Measurements from ENCODE around the gene IGF2BP2. TPM values are rescaled to one million over a fixed set of nuclear protein-coding genes. Genes with fewer than 3 reads are reported as not detected.
"Not testable (repeated sequence)": the region's sequence is repeated elsewhere in the genome, so short reads cannot be mapped to it uniquely, and the experiment has no call there.

IGF2BP2 gene
- total and polyA plus RNA-seq, 4 donors, result 0.18 to 17.5 (median 6.1) TPM

DNA sequence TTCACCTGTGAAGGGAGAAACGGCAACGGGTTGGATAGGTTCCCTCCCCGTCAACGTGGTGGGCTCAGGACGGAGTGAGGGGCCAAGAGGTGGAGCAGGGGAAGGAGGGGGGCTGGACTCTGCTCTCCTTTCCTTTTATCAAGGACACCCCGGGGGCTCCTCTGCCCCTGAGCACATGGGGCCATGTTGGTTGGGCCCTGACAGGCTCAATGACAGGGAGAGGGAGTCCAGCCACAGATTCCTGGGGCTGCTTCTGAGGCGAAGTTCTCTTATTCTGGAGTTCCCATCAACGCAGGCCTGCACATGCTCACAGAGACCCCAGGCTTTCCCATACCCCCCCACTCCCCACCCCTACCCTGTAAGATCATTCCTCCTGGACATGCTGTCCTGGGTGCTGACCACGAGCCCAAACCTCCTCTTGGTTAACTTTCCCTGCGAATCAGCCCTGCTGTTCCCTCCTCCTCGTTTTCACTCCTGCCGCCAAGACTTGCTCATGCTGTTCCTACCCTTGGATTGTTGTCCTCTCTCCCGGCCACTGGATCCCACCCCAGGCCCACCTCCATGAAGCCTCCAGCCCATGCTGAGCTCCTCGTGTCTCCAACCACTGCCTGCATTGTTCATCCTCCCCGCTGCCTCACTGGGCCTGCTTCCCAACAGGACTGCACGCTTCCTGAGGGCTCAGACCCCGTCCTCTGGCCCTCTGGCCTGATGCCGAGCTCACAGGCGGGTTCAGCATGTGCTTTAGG, 177.5 kb downstream of the IGF2BP2 start:
- ATAC-seq (ENCODE audit: low FRiP score) (no peak), DNase-seq (no peak)
- Histone ChIP-seq H3K4me3 (ENCODE audit: low read length in 2 of 2) (no peak overlapping the region), H3K9me3 (ENCODE audit: control insufficient read depth, low read length) (no peaks in the 10 kb centered on the region), H3K4me1 (ENCODE audit: control insufficient read depth in 1 of 2, insufficient read depth in 2 of 2, low read length in 2 of 2) (no peaks in the 10 kb centered on the region), H3K36me3 (ENCODE audit: control insufficient read depth in 1 of 2, insufficient read depth in 2 of 2, low read length in 1 of 2) (no peaks in the 10 kb centered on the region), H3K27ac (ENCODE audit: low read depth in 1 of 2, low read length in 2 of 2) (no peak overlapping the region), H3K27me3 (ENCODE audit: control insufficient read depth in 1 of 2, insufficient read depth in 2 of 2, low read length in 1 of 2) (no peaks in the 10 kb centered on the region)
- 91 to 93% methylated on average over 18 to 19 of the region's 19 CpGs for WGBS, 2 donors
- intact Hi-C loops (cut with DNase I), result no loop called here

DNA sequence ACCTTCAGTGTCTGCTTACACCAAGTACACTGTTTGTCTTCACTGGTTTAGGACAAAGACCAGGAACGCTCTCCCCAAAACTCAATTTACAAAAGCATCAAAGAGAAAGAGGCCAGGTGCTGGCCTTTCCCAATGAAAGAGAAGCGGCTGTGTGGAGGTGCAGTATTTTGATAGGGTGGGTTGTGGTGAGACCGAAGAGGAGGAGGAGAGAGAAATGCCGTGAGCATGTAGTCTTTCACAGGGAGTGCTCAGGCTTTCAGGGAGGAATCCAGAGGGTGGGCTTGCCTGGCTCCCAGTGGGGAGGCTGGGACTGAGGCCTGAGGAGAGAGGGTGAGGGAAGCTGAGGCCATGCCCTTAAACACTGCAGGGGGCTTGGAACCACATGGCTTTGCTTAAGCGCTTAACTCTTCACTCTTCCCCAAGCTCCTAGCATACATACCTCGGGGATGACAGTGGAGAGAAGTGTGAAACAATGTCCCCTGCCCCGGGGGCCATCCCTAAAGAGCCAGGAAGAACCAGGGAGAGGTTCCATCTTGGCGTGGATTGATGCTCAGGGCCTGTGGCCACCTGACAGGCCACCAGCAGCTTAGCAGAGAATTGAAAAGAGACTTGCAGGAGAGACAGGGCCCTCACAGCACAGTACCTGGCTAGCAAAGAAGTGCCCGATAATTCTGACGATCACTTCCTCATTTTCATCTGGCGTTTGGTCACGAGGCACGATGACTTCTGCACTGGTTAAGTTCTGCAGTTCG, 178.3 kb downstream of the IGF2BP2 start:
- Histone ChIP-seq H3K4me3 (ENCODE audit: low read length in 2 of 2) (no peak overlapping the region), H3K27ac (ENCODE audit: low read depth in 1 of 2, low read length in 2 of 2) (no peak overlapping the region), H3K4me1 (ENCODE audit: control insufficient read depth in 1 of 2, insufficient read depth in 2 of 2, low read length in 2 of 2) (no peaks in the 10 kb centered on the region), H3K36me3 (ENCODE audit: control insufficient read depth in 1 of 2, insufficient read depth in 2 of 2, low read length in 1 of 2) (no peaks in the 10 kb centered on the region), H3K27me3 (ENCODE audit: control insufficient read depth in 1 of 2, insufficient read depth in 2 of 2, low read length in 1 of 2) (no peaks in the 10 kb centered on the region), H3K9me3 (ENCODE audit: control insufficient read depth, low read length) (no peaks in the 10 kb centered on the region)
- intact Hi-C loops (cut with DNase I), result no loop called here
- DNase-seq (no peak), ATAC-seq (ENCODE audit: low FRiP score) (no peak)
- WGBS, 2 donors, result 86 to 87% methylated on average over 14 of the region's 14 CpGs

DNA sequence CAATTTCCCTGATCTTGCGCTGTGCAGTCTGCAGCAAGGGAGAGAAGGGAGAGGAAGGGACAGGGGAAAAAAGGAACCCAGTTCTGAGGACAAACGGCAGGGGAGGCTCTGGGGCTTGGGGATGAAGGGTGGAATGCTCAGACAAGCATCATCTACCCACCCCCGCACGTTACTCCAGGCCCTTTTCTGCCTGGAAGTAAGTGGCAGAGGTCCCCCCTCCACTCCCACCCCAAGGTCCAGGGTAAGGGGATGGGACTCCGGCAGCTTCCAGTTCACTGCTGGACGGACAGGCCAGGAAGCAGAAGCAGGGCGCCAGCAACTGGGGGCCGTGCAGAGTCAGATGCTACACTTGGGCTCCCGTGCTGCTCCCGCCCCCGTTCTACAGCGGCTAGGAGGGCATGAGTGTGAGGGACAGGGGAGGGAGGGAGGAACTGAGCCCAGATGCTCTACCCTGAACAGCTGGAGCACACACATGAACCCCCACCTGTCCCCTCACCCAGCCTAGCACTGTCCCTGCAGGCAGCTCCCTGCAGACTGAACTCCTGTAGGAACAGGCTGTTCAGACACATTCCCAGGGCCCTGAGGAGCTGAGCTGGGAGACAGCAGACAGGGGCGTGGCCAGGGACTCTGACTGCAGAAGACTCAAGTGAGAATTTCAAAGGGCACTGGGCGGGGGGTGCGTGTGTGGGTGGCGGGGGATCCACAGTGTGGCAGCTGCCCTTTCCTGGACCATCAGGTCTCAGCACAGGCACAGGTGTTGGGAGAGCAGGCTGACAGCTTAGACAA, 179.1 kb downstream of the IGF2BP2 start:
- no peaks in the 10 kb centered on the region for H3K27me3 ChIP-seq (ENCODE audit: control insufficient read depth in 1 of 2, insufficient read depth in 2 of 2, low read length in 1 of 2)
- intact Hi-C loops (cut with DNase I), result no loop called here
- DNase-seq (no peak), ATAC-seq (ENCODE audit: low FRiP score) (peak; percentile 12)
- H3K4me3 ChIP-seq (ENCODE audit: low read length in 2 of 2), result no peak overlapping the region
- no peaks in the 10 kb centered on the region for H3K9me3 ChIP-seq (ENCODE audit: control insufficient read depth, low read length)
- no peak overlapping the region for H3K27ac ChIP-seq (ENCODE audit: low read depth in 1 of 2, low read length in 2 of 2)
- H3K4me1 ChIP-seq (ENCODE audit: control insufficient read depth in 1 of 2, insufficient read depth in 2 of 2, low read length in 2 of 2), result no peaks in the 10 kb centered on the region
- H3K36me3 ChIP-seq (ENCODE audit: control insufficient read depth in 1 of 2, insufficient read depth in 2 of 2, low read length in 1 of 2), result no peaks in the 10 kb centered on the region
- 82 to 83% methylated on average over 16 of the region's 16 CpGs for whole genome bisulfite sequencing, 2 donors

DNA sequence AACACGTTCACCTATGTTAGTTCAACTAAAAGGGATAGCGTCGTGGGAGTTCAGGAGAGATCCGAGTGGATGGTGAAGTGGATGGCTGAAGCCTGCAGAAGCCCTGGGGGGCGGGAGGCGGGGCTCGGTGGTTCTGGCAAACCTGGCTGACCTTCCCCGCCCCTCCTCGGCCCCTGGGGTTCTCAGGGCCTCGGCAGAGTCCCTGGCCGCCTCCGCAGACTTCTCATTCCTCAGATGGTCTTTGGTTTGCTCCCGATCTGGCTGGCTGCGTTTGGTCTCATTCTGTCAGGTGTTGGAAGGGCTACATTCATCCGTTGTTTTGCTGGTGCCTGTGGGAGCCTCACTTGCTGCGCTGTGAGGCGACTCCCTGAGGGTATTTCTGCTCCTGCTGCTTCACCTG, 179.7 kb downstream of the IGF2BP2 start:
- intact Hi-C loops (cut with DNase I); ATAC-seq (ENCODE audit: low FRiP score); H3K27me3 ChIP-seq (ENCODE audit: control insufficient read depth in 1 of 2, insufficient read depth in 2 of 2, low read length in 1 of 2); H3K4me3 ChIP-seq (ENCODE audit: low read length in 2 of 2); H3K4me1 ChIP-seq (ENCODE audit: control insufficient read depth in 1 of 2, insufficient read depth in 2 of 2, low read length in 2 of 2); DNase-seq; H3K36me3 ChIP-seq (ENCODE audit: control insufficient read depth in 1 of 2, insufficient read depth in 2 of 2, low read length in 1 of 2); H3K27ac ChIP-seq (ENCODE audit: low read depth in 1 of 2, low read length in 2 of 2); H3K9me3 ChIP-seq (ENCODE audit: control insufficient read depth, low read length): not testable (repeated sequence)
- 77% methylated on average over 17 of the region's 17 CpGs for WGBS, 2 donors

DNA sequence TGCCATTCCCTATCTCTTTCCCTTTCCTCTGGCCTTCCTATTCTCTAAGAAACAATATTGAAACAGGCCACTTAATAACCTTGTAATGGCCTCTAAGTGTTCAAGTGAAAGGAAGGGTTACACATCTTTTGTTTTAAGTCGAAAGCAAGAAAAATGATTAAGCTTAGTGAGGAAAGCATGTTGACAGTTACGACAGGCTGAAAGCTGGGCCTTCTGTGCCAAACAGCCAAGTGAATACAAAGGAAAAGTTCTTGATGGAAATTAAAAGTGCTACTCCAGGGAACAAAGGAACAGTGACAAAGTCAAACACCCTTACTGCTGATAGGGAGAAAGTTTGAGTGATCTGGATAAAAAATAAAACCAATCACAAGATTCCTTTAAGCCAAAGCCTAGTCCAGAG, 184.5 kb downstream of the IGF2BP2 start:
- Histone ChIP-seq H3K27ac (ENCODE audit: low read depth in 1 of 2, low read length in 2 of 2) (no peak overlapping the region), H3K4me3 (ENCODE audit: low read length in 2 of 2) (no peak overlapping the region), H3K27me3 (ENCODE audit: control insufficient read depth in 1 of 2, insufficient read depth in 2 of 2, low read length in 1 of 2) (no peaks in the 10 kb centered on the region), H3K4me1 (ENCODE audit: control insufficient read depth in 1 of 2, insufficient read depth in 2 of 2, low read length in 2 of 2) (no peaks in the 10 kb centered on the region), H3K36me3 (ENCODE audit: control insufficient read depth in 1 of 2, insufficient read depth in 2 of 2, low read length in 1 of 2) (no peaks in the 10 kb centered on the region), H3K9me3 (ENCODE audit: control insufficient read depth, low read length) (no peaks in the 10 kb centered on the region)
- intact Hi-C loops (cut with DNase I), result no loop called here
- ATAC-seq (ENCODE audit: low FRiP score), result no peak
- WGBS, 2 donors, result 62 to 72% methylated on average over 2 of the region's 2 CpGs
- DNase-seq, result no peak

DNA sequence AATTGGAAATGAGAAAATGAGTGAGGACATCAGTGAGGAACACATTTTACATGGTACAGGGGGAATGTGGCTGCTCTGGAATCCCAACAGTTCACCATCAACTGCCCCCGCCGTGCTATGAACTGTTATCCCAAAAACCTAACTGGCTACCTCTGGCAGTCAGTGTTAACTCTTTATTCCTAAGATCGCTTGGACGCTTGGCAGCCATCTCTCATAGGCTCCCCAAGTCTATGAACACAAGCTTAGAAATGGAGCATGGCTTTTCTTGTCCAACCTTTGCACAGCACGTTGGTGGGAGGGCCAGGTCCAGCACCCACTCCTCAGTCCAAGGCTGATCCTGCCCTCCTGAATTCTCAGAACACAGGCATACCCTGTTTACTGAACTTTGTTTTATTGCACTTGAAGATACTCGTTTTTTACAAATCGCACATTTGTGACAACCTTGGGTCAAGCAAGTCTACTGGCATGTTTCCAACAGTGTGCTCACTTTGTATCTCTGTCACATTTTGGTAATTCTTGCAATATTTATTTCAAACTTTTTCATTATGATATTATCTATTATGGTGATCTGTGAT, 185.1 kb downstream of the IGF2BP2 start:
- intact Hi-C loops (cut with DNase I), result no loop called here
- Histone ChIP-seq H3K9me3 (ENCODE audit: control insufficient read depth, low read length) (no peaks in the 10 kb centered on the region), H3K36me3 (ENCODE audit: control insufficient read depth in 1 of 2, insufficient read depth in 2 of 2, low read length in 1 of 2) (no peaks in the 10 kb centered on the region), H3K4me1 (ENCODE audit: control insufficient read depth in 1 of 2, insufficient read depth in 2 of 2, low read length in 2 of 2) (no peaks in the 10 kb centered on the region), H3K27me3 (ENCODE audit: control insufficient read depth in 1 of 2, insufficient read depth in 2 of 2, low read length in 1 of 2) (no peaks in the 10 kb centered on the region), H3K27ac (ENCODE audit: low read depth in 1 of 2, low read length in 2 of 2) (no peak overlapping the region), H3K4me3 (ENCODE audit: low read length in 2 of 2) (no peak overlapping the region)
- no peak for DNase-seq
- ATAC-seq (ENCODE audit: low FRiP score), result no peak
- 80 to 83% methylated on average over 7 of the region's 7 CpGs for WGBS, 2 donors

DNA sequence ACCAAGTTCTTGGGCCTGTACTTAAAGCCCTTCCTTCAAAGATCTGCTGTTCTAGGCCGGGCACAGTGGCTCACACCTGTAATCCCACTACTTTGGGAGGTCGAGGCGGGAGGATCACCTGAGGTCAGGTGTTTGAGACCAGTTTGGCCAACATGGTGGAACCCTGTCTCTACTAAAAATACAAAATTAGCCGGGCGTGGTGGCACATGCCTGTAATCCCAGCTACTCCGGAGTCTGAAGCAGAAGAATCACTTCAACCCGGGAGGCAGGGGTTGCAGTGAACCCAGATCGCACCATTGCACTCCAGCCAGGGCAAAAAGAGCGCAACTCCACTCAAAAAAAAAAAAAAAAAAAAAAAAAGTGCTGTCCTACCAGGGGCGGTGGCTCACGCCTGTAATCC, 186.2 kb downstream of the IGF2BP2 start:
- H3K27me3 ChIP-seq (ENCODE audit: control insufficient read depth in 1 of 2, insufficient read depth in 2 of 2, low read length in 1 of 2); H3K27ac ChIP-seq (ENCODE audit: low read depth in 1 of 2, low read length in 2 of 2); H3K4me1 ChIP-seq (ENCODE audit: control insufficient read depth in 1 of 2, insufficient read depth in 2 of 2, low read length in 2 of 2); H3K9me3 ChIP-seq (ENCODE audit: control insufficient read depth, low read length); ATAC-seq (ENCODE audit: low FRiP score); H3K36me3 ChIP-seq (ENCODE audit: control insufficient read depth in 1 of 2, insufficient read depth in 2 of 2, low read length in 1 of 2); H3K4me3 ChIP-seq (ENCODE audit: low read length in 2 of 2); intact Hi-C loops (cut with DNase I); DNase-seq: not testable (repeated sequence)
- WGBS, 2 donors, result 95 to 98% methylated on average over 11 of the region's 11 CpGs

DNA sequence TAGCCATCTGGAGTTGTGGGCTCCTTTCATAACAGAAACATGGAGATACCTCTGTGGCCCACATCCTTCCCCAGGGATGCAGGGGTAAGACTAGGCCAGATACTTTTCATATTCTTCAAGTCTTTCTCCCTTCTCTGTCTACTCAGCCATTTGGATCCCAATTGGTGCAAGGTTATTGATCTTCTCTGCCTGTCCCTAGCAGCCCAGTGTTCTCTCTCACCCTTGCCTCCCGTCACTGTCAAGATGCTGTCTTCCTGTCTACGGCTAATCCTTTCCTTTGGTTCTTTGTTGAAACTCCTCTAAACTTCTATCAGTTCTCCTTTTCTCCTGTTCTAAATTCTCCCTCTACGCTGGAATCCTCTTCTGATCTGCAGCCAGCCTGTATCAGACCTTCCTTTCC, 187.5 kb downstream of the IGF2BP2 start:
- Histone ChIP-seq H3K4me3 (ENCODE audit: low read length in 2 of 2) (no peak overlapping the region), H3K4me1 (ENCODE audit: control insufficient read depth in 1 of 2, insufficient read depth in 2 of 2, low read length in 2 of 2) (no peaks in the 10 kb centered on the region), H3K27me3 (ENCODE audit: control insufficient read depth in 1 of 2, insufficient read depth in 2 of 2, low read length in 1 of 2) (no peaks in the 10 kb centered on the region), H3K9me3 (ENCODE audit: control insufficient read depth, low read length) (no peaks in the 10 kb centered on the region), H3K36me3 (ENCODE audit: control insufficient read depth in 1 of 2, insufficient read depth in 2 of 2, low read length in 1 of 2) (no peaks in the 10 kb centered on the region), H3K27ac (ENCODE audit: low read depth in 1 of 2, low read length in 2 of 2) (no peak overlapping the region)
- DNase-seq (no peak), ATAC-seq (ENCODE audit: low FRiP score) (no peak)
- WGBS, 2 donors, result 81 to 82% methylated on average over 3 of the region's 3 CpGs
- intact Hi-C loops (cut with DNase I), result no loop called here
